HepG2 (cell line): ENCODE results near the gene ZCCHC3. TPM values are rescaled to one million over a fixed set of nuclear protein-coding genes. Genes with fewer than 3 reads are reported as not detected.

Source experiments
- ATAD3A ChIP-seq: sonication (generic); formaldehyde crosslinking; IDR thresholded peaks from 2 replicates; pipeline ENCODE4 v1.4.0; 2020; ENCODE audit warnings: missing genetic modification reagents
- FIP1L1 ChIP-seq: fragments of 200-400 bp; formaldehyde crosslinking; IDR thresholded peaks from 2 replicates; pipeline ENCODE4 v1.6.1; 2018; ENCODE audit warnings: low read depth, mild to moderate bottlenecking, low read length, moderate library complexity, borderline replicate concordance; ENCODE audit not compliant: insufficient read depth
- HMGXB3 ChIP-seq: sonication (generic); formaldehyde crosslinking; IDR thresholded peaks from 2 replicates; pipeline ENCODE4 v1.4.0; 2020; ENCODE audit warnings: missing genetic modification reagents, borderline replicate concordance
- PHF8 ChIP-seq: sonication (generic); formaldehyde crosslinking; IDR thresholded peaks from 2 replicates; pipeline ENCODE4 v1.5.0; 2020; ENCODE audit warnings: missing genetic modification reagents
- ZBTB14 ChIP-seq: sonication (generic); formaldehyde crosslinking; IDR thresholded peaks from 2 replicates; pipeline ENCODE4 v1.4.0; 2020; ENCODE audit warnings: missing genetic modification reagents
- ZNF225 ChIP-seq: sonication (generic); formaldehyde crosslinking; IDR thresholded peaks from 2 replicates; pipeline ENCODE4 v1.4.0; 2020; ENCODE audit warnings: mild to moderate bottlenecking, missing genetic modification reagents
- ZNF274 ChIP-seq: sonication (generic); formaldehyde crosslinking; IDR thresholded peaks from 2 replicates; pipeline ENCODE4 v1.5.1; 2020; ENCODE audit warnings: mild to moderate bottlenecking, missing genetic modification reagents
- ZNF407 ChIP-seq: sonication (generic); formaldehyde crosslinking; IDR thresholded peaks from one replicate; pipeline ENCODE4 v1.5.1; 2020; ENCODE audit warnings: mild to moderate bottlenecking, missing genetic modification reagents; ENCODE audit errors: not compliant biosample characterization
- ZNF414 ChIP-seq: sonication (generic); formaldehyde crosslinking; IDR thresholded peaks from 2 replicates; pipeline ENCODE4 v1.5.0; 2020; ENCODE audit warnings: missing genetic modification reagents
- ZNF704 ChIP-seq: sonication (generic); formaldehyde crosslinking; IDR thresholded peaks from 2 replicates; pipeline ENCODE4 v1.8.1; 2023; ENCODE audit warnings: mild to moderate bottlenecking, inconsistent platforms, moderate library complexity, missing genetic modification reagents, borderline replicate concordance
- ZNF782 ChIP-seq: sonication (generic); formaldehyde crosslinking; IDR thresholded peaks from 2 replicates; pipeline ENCODE4 v1.4.0; 2020; ENCODE audit warnings: missing genetic modification reagents, mild to moderate bottlenecking, borderline replicate concordance
- polyA plus RNA-seq, 8 experiments: library from polyadenylated mRNA; depleted of rRNA in 3 of 8; stranded (reverse) in 7 of 8; unstranded in 1 of 8; fragments of >200 nt; fragmentation: Illumina TruSeq in 4 of 8; extraction: Trizol in 4 of 8; gene quantifications; 2 replicates each; pipeline versions ENCODE4 v1.2.1 to v1.2.3, GENCODE V29; 2011 to 2016; ENCODE audit warnings: low read depth in 4 of 8, missing spikeins in 1 of 8, mixed read lengths in 1 of 8; ENCODE audit not compliant: insufficient read depth in 1 of 8
- total RNA-seq, 5 experiments: library from RNA; depleted of rRNA; stranded (reverse); fragments of >200 nt; fragmentation: Illumina TruSeq; extraction: Trizol; gene quantifications; 2 replicates each; pipeline ENCODE4 v1.2.3, GENCODE V29; 2016; ENCODE audit warnings: low read depth in 1 of 5

Gene ZCCHC3
- total and polyA plus RNA-seq, 2 of the 13 experiments (the other 11 are each of a cell fraction or from before 2014, with no cell fraction given), result 46.6 to 63.0 TPM

GRCh38 chr20:325045-325888, 27.9 kb downstream of the ZCCHC3 start, which contains the start of gene SOX12 (continued):
- no peak for TF ChIP-seq ZNF407 (CRISPR knock-in tag)
- no peak for TF ChIP-seq ZNF704 (CRISPR knock-in tag)
- TF ChIP-seq ZBTB14 (CRISPR knock-in tag), result peak; percentile 95
- peak; percentile 80 for TF ChIP-seq PHF8 (CRISPR knock-in tag)
- no peak; the same call in 1 of the 2 replicates for TF ChIP-seq ZNF274
- TF ChIP-seq ZNF414, result no peak; the same call in 1 of the 2 replicates
- TF ChIP-seq HMGXB3, result no peak
- no peak for TF ChIP-seq ZNF225
- TF ChIP-seq FIP1L1, result no peak
- TF ChIP-seq ATAD3A (CRISPR knock-in tag), result no peak; the same call in 1 of the 2 replicates
- no peak; the same call in 1 of the 2 replicates for TF ChIP-seq ZNF782 (CRISPR knock-in tag)
